ENCODE results near the gene CUX1.
"Not testable (repeated sequence)": the region's sequence is repeated elsewhere in the genome, so short reads cannot be mapped to it uniquely, and the experiment has no call there.

The CUX1 gene

DNA sequence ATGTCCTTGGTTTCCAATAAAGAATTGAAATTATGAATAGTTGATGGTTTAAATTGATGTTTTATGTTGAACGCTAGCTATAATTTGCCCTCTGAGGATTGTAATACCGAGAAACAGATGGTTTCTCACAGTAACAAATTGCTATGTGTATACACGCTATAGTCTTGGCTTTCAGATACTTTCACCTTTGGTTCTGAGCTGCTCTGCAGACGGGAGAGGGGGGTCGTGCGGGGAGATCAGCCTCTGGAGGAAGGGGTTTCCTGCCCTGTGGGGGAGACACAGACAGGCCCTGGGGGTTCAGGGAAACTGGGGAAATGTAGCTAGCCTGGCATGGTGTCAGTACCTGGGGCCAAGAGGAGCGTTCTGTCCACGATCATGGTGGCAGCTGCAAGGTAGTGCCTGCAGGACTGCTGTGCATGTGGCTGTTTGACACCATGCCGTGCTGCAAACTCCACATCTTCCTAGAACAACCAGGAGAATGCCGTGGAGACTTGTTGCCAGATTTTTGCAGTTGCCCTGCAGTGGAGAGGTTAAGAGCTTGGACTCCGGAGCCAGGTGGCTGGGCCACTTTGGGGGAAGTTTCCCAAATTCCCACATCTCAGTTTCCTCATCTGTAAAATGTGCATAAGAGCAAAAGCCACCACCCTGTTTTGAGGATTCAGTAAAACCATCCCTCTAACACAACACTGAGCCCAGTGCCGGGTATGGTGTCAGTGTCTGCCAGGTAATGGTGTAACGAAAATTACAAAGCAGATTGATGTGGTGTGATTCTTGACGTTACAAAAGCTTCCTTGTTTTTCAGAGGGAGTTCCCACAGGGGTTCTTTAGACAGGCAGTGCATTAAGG, 167.9 kb downstream of the CUX1 start:
- no peak for DNase-seq (ENCODE audit: low spot score)

DNA sequence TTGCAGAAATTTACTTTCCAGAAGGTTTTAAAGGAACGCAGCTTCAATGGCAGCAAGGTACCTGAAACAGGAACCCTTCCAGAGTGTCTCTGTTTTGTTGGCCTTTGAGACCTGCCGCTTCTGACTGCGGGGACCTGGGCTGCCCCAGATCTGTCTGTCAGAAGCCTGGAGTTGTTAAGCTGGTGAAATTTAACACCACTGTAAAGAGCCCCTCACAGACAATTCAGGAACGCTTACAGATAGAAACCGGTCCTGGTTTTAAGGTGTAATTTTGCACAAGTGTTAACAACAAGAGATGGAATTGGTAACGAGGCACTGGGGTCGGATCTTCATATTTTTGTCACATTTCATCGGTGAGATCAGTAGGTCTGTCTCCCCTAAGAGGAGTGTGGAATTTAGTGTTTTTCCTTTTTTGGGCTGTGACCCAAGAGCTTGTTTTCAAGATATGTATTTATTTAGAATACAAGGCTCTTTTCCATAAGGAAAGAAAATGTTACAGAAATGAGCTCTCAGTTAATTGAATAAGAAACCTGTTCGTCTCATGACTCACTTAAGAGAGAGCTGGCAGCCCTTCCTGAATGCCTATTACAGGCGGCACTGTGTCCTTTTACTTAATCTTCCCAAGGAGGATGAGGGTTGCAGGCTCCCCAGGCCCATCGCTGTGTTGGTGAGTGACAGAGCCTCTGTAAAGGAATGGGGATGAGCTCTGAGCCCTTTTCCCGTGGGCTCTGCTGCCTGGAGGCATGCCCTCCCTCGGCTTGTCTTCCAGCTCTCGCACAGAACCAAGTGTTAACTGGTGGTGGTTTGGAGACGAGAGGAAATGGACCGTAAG, 168.7 kb downstream of the CUX1 start:
- DNase-seq (ENCODE audit: low spot score) = no peak

DNA sequence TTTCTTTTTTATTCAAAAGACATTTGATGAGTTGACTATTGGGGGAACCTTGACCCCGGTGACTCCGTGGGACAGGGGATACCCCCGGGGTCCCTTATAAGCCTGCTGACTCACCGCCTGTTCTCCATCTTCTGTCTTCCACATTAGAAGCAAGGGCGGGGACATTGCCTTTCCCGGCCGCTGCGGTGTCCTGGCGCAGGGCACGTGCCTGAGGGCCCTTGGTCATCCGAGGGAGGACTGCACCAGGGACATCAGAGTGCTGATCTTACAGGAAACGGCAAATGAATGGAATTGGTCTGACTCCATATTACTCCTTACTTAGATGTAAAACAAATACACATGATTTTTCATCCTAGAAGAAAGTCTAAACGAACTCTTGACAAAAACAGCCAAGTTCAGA, 170.1 kb downstream of the CUX1 start:
- no peak for DNase-seq (ENCODE audit: low spot score)

DNA sequence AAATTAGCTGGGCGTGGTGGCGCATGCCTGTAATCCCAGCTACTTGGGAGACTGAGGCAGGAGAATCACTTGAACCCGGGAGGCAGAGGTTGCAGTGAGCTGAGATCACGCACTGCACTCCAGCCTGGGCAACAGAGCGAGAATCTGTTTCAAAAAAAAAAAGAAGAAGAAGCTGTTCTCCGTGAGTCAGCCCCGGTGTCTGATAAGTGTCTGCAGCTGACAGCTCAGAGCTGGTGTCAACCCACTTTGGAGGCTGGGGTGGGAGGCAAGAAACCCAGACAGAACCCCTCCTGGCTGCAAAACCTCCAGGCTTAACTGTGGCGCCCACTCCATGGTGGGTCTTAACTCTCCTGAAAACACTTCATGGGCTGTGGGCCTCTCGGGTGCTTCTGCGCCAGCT, 170.6 kb downstream of the CUX1 start:
- not testable (repeated sequence) for DNase-seq (ENCODE audit: low spot score)

DNA sequence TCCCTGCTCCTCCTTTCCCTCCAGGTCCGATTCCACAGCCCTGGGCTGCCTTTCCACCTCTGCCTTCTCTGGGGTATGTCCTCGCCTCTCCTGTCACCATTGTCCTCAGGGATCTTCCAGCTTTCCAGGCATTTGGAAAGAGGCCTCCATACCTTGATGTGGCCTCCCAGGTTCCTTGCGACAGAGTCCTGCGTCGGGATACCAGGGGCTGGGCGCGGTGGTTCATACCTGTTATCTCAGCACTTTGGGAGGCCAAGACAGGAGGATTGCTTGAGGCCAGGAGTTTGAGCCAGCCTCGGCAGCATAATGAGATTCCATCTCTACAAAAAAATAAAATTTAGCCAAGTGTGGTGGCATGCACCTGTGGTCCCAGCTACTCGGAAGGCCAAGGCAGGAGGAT, 171.1 kb downstream of the CUX1 start:
- DNase-seq (ENCODE audit: low spot score) = no peak

DNA sequence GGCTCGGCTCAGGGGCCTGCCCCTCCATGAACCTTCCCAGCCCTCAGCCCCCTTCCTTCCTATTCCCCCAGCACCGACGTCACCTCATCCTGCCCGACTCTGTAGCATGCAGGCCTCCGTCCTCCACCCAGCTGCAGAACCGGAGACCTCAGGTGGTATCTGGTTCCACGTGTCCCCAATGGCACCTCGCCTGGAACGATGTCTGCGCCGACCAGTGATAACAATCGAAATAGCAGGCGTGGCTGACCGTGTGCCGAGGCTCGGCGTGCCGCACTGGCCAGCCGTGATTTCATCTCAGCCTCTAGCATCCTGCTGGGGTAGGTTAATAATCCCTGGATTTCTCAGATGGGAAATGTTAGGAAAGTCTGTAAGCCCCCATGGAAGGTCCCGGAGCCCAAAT, 171.7 kb downstream of the CUX1 start:
- no peak for DNase-seq (ENCODE audit: low spot score)

DNA sequence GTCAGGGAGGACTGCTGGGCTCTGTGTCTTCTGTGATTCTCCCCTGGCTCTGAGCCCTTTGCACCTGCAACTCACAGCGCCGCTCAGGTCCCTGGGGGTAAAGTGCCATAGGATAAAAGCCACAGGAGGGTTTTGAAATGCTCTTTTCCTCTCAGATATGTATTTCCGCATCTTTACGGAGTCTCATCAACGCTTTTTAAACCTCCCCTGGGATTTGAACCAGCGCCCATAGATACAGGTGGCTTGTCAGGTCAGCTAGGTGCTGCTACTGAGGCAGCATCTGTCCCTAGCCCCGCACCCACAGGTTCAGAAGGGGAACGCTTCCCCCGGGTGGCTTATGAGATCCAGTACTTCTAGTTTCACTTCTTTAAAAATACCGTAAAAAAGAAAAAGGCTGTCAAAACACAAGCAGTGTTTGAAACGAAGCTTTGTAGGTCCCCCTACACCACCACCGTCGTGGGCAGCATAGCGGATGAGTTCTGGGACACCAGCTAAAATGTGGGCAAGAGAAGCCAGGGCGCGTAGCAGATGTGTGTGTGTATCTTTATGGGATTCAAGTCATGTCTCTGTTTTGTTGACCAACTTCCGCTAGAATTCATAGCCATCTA, 173.5 kb downstream of the CUX1 start:
- no peak for DNase-seq (ENCODE audit: low spot score)

DNA sequence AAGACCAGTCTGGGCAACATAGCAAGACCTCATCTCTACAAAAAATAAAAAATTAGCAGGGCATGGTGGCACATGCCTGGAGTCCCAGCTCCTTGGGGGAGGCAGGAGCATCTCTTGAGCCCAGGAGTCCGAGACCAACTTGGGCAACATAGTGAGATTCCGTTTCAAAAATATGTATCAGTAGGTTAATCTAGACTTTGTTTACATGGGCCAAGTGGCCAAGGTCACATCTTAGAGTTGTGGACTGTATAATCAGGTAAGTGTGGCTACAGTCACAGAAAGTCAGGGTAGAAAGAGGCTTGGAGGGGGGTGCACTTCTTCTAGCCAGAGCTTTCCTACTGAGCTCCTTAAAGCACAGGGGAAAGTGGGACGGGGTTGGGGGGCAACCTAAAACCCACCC, 174.4 kb downstream of the CUX1 start:
- DNase-seq (ENCODE audit: low spot score) = no peak

DNA sequence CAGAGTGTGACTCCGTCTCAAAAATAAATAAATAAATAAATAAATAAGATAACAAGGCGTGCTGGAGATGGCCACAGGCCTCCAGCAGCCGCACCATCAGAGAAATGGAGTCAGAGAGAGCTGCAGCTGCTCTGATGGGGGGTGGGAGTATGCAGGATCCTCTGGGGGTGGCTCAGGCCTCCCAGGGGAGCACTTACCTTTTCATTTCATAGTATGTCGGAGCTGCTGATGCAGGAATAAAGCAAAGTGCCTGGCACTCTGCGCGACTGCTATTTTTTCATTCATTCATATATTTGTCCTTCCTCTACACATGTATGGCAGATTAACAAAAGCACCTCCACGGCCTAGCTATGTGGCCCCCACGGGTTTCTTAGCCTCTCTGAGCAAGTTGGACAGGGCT, 175.9 kb downstream of the CUX1 start:
- DNase-seq (ENCODE audit: low spot score) = no peak

DNA sequence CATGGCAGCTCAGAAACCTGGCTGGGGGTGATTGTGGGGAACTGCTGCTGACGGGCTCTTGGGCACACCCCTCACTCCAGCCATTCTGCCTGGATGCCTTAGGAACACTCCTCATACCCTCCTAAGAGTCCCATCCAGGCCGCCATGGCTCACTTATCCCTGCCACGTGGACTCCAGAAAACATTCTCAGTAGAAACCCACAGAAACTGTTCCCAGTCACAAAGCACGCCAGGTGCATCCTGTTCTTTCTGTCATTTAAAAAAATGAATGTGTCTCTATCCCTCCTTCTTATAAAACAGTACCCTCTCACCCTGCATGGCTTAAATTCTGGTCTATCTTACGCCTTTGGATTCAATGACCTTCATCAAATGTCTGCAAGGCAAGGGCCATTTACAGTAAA, 177.7 kb downstream of the CUX1 start:
- DNase-seq (ENCODE audit: low spot score) = no peak

DNA sequence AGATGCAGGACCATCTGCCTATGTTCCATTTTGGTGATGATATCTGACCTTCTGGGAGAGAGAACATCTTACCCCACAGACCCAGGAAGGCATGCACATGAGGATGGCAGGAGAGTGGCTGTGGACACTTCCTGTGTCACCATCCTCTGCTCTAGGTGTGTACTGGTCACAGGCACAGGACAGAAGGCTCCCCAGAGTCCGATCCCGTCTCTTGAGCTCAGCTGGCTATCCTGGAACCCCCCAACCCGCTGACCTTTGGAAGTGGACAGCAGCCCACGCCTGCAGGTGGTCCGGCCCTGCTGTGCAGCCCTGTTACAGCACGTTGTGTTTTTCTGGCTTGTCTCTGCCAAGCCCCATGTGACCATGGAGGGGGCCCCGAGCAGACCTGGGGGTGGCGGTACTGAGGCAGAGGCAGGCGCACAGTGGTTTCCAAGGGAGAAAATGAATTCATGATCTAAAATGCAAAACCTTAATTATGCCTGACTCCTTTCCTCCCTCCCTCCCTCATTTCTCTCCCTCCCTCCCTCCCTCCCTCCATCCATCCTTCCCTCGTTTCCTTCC, 178.8 kb downstream of the CUX1 start:
- DNase-seq (ENCODE audit: low spot score) = no peak

DNA sequence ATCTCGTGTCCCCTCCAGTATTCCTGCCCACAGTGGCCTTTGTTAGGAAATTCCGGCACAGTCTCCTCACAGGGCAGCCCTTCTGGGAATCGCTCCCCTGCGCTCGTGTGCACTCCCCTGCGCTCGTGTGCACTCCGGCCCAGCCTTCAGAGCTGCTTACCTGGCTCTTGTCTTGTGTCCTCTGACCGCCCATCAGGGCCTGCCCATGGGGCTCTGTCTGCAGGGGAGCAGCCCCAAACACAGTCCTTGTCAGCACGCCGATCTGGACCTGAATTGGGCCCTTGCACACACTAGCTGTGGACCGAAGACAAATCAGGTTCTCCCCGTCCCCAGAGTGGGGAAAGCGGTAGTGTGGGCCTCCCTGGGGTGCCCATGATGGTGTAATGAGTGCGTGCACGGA, 179.4 kb downstream of the CUX1 start:
- DNase-seq (ENCODE audit: low spot score) = no peak

DNA sequence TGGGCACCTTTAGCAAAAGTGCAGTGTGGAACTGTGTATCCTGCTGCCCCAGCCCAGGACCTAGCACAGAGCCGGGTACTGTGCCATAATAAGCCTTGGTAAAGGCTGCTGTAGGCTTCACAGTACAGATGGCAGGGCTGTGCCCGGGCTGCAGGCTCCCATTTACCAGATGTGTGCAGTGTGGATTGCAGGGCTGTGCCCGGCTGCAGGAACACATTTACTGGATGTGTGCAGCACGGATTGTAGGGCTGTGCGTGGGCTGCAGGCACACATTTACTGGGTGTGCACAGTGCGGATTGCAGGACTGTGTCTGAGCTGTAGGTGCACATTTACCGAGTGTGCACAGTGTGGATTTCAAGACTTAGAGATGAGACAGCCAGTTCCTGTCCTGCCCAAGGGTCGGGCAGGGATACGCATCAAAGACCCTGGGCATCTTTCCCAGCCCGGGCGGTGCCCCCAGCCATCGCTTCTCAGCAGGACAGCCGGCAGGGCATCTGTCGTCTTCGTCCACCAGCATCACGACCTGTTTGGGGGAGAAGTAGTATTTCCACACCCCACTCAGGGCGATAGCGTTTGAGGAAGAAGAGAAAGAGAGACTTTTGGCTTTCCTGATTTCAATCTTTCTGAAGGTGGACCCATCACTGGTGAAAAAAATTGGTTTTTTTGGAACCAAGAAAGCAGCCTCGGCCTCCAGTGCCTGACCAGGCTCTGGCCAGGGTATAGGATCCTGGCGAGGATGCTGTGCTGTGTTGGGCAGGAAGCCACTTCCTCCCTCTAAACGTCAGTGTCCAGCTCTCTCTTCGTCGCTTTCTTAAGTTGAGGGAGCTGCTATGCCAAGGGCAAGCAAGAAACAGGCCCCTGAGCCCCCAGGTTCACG, 180.8 kb downstream of the CUX1 start:
- DNase-seq (ENCODE audit: low spot score) = no peak

DNA sequence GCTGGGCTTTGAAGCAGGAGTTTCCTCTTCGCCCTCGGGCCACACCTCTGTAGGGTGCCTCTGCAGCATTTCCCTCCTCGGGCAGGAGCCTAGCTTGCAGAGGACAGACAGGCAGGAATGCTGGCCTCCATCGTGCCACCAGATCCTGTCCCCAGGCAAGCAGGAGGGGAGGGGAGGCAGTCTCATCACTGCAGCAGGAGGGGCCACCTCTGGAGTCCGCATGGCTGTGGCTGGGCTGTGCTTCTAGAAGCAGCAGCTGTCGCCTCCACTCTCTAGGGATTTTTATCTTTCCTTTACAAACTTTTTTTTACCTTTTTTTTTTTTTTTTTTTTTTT, 181.4 kb downstream of the CUX1 start:
- DNase-seq (ENCODE audit: low spot score) = no peak

DNA sequence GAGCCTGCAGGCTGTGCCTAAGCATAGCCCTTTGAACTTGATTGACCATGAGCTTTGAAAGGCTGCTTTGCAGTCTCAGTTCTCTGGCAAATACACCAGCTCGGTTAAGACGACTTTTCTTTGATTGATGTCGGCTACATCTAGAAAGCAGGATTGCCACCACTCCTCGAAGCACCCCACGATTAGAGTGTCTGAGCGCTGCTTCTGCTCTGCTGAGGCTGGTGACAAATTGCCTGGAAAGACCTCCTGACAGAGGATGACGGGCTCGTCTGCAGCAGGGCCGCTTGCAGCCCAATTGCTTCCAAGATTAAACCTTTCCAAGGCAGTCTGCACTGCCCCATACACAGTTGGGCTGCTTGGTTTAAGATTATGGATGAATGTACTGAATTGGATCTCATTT, 182.0 kb downstream of the CUX1 start:
- no peak for DNase-seq (ENCODE audit: low spot score)

DNA sequence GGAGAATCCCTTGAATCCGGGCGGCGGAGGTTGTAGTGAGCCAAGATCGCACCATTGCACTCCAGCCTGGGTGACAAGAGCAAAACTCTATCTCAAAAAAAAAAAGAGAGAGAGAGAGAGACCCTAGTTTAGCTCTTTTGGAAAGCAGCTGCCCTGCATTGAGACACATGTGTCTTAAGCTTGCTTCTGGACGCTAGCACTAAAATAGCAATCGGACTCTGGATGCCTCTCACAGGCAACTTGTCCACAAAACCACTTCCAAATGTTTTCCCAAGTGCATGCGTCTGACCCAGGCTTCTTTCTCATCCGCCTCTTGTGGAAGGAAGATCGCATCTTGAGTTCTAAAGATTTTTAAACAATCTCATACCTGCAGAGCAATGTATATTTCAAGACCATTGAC, 182.7 kb downstream of the CUX1 start:
- DNase-seq (ENCODE audit: low spot score) = no peak

DNA sequence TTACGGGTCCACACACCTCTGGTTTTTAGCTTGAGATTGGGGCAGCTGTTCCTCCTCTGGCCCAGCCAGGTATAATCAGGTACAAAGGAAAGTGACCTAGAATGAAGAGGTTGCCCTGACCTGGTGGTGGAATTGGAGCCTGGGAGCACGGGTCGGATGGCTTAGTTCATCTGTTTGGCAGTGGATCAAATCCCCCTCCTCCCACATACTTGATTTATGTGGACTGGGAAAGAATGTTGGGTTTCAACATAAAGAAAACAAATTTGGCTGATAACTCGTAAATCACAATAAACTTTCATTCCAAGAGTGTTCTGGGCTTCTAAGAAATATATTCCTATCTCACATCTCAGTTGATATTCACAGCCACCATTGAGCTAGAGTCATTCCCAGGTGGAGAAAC, 186.8 kb downstream of the CUX1 start:
- no peak for DNase-seq (ENCODE audit: low spot score)

DNA sequence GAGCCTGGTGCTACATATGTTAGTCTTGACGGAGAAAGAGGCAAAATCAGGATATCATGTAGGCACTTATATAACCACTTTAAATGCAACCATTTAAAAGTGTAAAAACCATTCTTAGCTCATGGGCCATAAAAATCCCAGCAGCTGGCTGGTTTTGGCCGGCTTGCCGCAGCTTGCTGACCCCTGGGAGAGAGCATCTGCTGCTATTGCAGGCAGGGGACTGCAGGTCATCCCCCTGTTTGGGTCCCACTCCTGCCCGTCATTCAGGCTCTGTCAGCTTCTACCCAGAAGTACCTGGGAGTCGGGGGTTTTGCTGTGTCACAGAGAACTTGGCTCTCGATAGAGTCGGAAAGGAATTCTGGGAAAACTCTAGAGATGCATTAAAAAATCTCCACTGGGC, 187.4 kb downstream of the CUX1 start:
- no peak for DNase-seq (ENCODE audit: low spot score)

DNA sequence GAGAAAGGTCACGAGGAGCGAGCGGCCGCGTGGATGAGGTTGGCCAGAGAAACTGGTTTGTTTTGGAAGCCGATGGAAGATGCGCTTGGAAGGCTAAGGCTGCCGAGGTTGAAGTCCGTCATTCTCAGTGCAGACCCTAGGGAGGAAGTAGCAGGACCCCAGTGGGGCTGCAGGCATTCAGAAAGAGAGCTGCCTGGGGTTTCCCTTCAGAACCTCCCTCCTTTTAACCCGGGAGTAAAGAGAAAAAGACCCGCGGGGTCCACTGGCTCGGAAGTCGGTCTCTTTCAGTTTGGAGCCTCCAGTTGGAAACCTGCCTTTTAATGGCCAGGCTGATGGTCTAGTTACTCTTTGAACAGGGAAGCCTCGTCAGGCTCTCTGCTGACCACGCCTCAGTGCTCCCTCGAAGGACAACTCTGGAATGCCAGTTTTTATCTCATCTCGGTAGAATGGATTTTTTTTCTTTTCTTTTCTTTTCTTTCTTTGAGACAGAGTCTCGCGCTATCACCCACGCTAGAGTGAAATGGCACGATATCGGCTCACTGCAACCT, 188.6 kb downstream of the CUX1 start:
- DNase-seq (ENCODE audit: low spot score) = no peak

DNA sequence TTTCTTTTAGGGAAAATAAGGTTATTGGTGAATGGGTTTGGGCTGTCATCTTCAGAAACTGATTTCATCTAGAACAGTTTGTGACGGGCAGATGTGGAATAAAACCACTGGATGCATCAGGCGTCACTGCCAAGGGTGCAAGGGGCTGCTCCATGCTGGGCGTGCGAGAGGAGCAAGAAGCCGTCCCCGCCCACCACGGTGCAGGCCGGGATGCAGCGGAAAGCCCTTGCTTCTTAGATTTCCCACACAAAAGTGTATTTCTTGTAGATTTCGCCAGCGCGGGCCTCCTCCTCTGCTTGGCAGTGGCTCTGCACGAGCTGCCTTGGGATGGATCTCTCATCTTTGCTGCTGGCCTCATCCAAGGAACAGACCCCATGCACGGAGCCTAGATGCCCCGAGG, 189.3 kb downstream of the CUX1 start:
- no peak for DNase-seq (ENCODE audit: low spot score)

DNA sequence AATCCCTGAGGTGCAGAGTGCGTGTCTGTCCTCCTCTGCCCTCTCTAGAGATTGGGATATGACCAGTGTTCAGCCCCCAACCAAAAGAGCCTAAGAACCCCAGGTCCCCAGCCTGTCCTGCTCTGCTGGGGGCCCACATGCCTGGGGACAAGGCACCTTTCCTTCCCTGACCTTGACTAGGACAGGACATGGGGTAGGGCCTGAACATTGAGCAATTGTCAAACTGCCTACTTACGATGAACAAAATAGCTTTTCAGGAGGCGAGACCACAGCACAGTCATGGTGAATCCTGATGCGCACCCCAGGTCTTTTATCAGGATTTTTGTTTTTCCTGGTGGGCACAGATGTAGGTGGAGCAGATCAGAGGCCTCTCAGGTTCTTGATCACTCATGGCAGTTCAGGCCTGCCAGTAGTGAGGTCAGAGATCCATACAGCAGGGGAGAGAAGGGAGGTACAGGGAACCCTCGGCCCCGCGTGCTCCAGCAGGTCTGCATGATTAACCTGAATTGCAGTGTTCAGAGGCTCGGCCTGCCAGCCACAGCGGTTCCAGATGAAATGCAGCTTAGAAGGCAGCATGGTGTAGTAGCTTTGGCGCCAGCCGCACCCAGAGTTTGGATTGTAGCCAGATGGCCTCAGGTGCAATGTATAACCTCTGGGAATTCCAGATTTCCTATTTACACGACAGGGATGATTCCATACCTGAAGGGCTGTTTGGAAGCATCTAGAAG, 191.3 kb downstream of the CUX1 start:
- DNase-seq (ENCODE audit: low spot score) = no peak

Measured in putamen (tissue), 1 donor.